CMK (cell line): Measurements from ENCODE around the gene FIBIN.
"Not testable (repeated sequence)": the region's sequence is repeated elsewhere in the genome, so short reads cannot be mapped to it uniquely, and the experiment has no call there.

Experiments used
- DNase-seq: peaks from one replicate; pipeline ENCODE4 v3.0.0-alpha.2; 2010; ENCODE audit warnings: low read depth

The FIBIN gene

DNA sequence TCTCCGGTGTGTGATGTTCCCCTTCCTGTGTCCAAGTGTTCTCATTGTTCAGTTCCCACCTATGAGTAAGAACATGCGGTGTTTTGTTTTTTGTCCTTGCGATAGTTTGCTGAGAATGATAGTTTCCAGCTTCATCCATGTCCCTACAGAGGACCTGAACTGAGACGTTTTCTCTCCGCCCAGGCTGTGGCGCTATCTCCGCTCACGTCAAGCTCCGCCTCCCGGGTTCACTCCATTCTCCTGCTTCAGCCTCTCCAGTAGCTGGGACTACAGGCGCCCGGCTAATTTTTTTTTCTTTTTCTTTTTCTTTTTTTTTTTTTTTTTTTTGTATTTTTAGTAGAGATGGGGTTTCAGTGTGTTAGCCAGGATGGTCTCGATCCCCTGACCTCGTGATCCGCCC lies 16.7 kb upstream of the FIBIN start:
- not testable (repeated sequence) for DNase-seq

DNA sequence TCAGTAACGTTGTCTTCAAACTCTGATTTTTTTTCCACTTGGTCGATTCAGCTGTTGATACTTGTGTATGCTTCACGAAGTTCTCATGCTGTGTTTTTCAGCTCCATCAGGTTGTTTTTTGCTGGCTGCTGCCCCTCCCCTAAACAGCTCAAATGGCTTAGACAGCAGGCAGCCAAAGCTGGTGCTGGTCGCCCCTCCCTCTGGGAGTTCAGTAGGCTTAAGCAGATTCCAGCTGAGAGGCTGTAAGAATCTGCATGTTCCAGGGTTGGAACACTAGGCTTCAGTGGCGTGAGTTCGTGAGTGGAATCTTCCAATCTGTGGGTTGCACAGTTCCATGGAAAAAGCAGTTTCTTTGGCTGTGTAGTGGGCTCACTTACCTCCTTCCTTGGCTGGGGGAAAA lies 10.3 kb upstream of the FIBIN start:
- no peak for DNase-seq

DNA sequence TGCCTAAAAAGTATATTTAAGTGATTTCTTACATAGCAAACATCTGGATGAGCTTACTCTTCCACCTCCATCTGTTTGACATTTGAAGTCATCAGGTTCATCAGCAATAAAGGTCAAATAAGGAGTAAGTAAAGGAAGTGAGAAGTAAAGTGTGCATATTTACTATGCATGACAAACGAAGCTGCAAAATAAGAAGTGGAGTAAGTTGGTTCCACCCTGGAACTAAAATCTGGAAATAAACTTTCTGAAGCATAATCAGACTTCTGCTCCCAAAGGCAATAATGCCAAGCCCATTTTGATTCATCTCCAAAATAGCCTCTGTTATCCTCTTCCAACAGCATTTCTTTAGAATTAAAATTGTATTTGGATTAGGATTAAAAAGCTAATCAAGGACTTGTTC lies 8.4 kb upstream of the FIBIN start:
- DNase-seq, result no peak

DNA sequence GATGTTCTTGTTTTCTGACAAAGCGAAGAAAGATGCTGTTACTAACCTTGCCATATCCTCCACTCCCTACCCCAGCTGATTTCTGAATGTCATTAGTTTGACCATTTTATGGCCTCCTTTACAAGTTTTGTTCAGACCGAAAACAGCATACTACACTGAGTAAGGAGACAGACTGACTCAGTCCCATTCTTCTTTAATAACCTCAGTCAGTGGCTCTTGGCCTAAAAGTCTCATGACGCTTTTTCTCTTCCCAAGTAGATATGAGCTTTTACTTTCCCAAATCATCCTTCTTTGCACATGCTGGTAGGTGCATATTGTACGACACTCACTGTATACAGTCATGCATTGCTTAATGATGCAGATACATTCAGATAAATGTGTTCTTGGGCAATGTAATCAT lies 8.0 kb upstream of the FIBIN start:
- no peak for DNase-seq

- DNase-seq, result no peak
Observed at GRCh38 chr11:26987272-26987671, 6.6 kb upstream of the FIBIN start.

GRCh38 chr11:26987731-26988130 lies 6.2 kb upstream of the FIBIN start:
- no peak for DNase-seq

DNA sequence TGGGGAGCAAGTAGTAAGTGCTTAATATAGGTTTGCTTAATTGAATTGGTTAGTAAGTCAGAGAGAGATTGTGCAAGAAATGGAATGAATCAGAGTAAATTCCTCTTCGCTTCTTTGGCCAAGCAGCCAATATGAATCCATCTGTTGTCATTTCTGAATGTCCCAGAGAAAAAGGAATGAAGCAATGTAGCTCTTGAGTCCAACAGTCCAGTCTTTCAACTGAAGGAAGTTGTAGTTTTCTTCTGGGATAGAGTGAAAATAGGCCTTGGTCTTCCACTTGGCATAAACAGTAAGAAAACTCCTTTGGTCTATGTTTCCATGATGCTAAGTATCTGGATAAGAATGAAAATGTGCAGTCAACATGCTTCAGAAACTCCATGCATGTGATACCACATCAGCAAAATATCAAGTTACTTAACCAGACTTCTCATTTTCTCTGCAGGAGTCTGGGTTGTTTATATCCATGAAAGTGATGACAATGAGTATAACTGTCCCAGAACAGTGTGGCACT lies 1.8 kb upstream of the FIBIN start:
- DNase-seq, result no peak

- DNase-seq, result no peak
Observed at GRCh38 chr11:26994631-26995095, 751 bp downstream of the FIBIN start.

- DNase-seq, result no peak
Observed at GRCh38 chr11:26995701-26996460, 2.0 kb downstream of the FIBIN start.

DNA sequence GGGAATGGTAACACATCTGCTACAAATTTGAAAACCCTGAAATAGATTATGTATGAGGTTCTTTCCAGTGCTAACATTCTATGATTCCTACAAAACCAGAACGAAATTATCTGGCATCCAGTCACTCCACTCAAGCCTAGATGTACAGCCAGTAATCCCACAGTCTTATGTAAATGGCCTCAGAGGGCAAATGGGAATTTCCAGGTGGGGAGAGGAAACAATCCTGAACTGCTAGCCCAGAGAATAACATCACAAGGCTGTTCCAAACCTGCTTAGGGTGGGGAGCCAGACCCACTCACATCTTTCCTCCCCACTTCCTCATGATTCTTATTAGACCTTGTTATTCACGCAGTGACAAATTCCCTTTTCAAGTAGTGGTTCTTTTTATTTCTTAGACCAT lies 3.5 kb downstream of the FIBIN start:
- no peak for DNase-seq

DNA sequence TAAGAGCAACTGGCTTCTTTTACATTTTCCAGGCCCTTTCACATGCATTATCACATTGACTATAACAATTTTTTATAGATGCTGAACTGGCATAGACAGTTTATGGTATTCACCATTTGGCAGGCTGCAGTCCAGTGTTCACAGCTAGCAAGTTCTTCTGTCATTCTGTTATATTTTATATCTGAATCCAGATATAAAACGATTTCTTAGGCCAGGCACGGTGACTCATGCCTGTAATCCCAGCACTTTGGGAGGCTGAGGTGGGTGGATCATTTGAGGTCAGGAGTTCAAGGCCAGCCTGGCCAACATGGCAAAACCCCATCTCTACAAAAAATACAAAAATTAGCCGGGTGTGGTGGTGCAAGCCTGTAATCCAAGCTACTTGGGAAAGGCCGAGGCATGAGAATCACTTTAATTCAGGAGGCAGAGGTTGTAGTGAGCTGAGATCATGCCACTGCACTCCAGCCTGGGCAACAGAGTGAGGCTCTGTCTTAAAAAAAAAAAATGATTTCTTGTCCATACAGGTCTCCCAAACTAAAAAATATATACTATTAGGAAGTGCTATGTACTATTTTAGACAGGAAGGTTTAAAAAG lies 7.3 kb downstream of the FIBIN start:
- not testable (repeated sequence) for DNase-seq

DNA sequence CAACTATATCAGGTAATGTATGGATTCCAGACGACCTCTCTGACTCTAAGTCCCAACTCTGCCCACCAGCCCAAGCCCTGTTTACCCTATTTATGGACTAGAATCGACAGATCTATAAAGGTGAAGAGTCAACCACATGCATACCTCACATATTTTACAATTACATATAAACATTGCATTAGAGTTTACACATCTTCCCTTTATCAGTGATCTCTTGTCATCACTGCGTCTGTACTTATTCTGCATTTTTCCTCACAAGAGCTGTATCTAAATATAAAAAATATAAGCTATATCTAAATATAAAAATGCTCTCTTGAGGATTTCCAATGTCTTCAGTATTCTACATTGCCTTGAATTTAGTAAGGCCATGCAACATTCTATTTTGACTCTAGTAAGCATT lies 8.5 kb downstream of the FIBIN start:
- DNase-seq, result no peak

GRCh38 chr11:27002838-27003237 lies 8.9 kb downstream of the FIBIN start:
- no peak for DNase-seq

GRCh38 chr11:27004103-27004502 lies 10.2 kb downstream of the FIBIN start:
- no peak for DNase-seq

GRCh38 chr11:27008811-27009535 lies 15.1 kb downstream of the FIBIN start:
- DNase-seq, result no peak

DNA sequence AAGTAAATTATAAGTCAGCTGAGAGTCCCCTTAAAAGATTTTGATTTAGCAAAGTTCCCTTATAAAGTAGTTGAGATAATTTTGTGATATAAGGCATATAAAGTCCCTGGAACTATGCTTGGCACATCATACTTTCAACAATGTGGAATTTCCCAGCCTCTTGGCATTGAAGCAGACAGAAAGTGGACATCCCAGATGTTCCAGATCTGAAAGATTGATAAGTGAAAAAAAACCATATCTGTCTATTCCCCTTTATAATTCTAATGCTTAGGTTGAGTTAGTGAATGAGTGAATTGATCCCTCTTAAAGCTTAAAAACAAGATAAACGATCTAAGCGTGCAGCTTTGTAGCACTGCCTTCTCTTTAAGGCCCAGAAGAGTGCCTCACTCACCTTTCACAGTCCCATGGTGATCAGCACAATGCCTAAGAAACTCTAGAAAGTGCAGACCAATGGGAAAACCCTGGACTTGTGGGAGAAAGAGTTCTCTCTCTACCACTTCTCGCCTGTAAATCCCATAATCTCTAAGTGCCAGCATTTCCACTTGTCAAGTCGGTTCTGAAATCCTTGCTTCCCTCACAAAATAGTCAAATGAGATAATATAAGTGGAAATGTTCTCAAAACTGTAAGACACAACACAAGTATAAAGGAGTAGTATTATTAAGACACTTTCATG lies 17.8 kb downstream of the FIBIN start:
- no peak for DNase-seq

GRCh38 chr11:27012234-27012921 lies 18.5 kb downstream of the FIBIN start:
- DNase-seq, result peak; percentile 17

GRCh38 chr11:27013781-27014361 lies 20.0 kb downstream of the FIBIN start:
- no peak for DNase-seq

DNA sequence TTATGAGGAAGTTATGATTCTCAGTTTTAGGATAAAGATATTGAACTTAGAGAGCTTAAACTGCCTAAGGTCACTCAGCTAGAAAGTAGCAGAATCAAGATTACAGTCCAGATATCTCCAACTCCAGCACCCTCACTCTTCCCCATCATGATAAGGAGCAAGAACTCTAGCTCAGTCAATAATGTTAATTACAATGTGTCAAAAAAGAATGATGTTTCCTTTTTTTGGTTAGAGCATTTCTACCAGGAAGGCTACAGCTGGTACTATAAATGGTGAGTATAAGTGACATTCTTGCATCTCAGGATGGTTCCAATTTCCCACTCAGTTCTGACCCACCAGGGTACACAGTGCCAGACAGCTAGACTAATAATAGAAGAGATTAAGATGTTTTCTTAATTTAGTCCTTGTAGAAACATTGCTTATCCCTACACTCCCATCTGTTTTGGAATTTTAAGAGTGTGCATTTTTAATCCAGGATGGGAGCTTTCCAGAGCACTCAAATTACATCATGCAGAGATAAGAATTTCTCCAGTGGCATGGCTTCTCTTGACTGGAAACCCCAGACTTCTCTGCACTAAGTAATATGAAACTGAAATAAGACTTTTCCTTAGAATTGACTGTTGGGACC lies 25.1 kb downstream of the FIBIN start:
- no peak for DNase-seq

GRCh38 chr11:27020751-27021150 lies 26.8 kb downstream of the FIBIN start:
- DNase-seq, result no peak
